Measurements from ENCODE around the gene NUBP2. TPM values are rescaled to one million over a fixed set of nuclear protein-coding genes. Genes with fewer than 3 reads are reported as not detected.

NUBP2 gene
- total and polyA plus RNA-seq, 2 experiments from 2014 or later: 79.4 to 175 TPM

DNA sequence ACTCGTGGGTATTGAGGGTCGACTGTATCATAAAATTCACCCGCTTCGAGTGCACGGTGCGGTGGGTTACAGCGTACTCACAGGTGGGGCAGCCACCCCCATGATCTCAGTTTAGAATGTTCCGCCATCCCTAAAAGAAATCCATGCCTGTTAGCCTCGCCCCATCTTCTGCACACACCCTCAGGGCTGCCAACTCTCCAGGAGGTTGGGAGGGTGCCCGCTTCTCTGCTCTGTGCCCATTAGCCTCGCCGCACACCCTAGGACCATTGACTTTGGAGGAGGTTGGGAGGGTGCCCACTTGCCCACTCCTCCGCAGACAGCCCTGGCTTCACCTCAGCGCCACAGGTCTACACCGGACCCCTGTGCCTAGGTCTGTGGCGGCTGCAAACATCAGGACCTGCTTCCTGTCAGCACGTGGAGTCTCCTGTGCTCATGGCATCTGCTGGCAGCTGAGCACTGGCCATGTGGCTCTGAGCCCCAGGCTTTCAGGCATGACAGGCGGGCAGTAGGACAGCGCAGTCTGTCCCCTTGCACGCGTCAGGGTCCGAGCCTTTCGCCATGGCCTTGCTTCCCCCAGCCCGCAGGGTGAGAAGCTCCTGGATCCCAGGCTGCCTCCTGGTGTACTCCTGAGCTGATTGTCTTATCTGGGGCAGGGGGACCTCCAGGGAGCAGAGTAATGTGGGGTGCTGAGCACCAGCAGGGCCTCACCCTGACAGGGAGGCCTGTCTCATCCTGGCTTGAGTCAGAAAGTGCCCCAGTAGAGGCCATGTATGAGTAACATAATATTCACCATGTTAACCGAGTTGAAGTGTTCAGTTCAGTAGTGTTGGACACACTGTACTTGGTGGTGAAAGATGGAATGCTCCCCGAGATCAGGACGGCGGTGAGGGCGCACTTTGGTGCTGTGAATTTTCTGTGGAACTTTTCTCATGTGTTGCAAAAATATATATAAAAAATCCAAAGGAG is 33.3 kb upstream of the NUBP2 start:
- ATAC-seq: no peak
- H3K27ac ChIP-seq (ENCODE audit: low read depth): no peak overlapping the region
- H3K9me3 Mint-ChIP-seq: no peaks in the 10 kb centered on the region
- H3K79me2 ChIP-seq (replicated peaks; ENCODE audit: insufficient read depth): no peaks in the 10 kb centered on the region
- peaks cover 26% of the 10 kb centered on the region for H3K36me3 Mint-ChIP-seq (ENCODE audit: low read depth)
- H3K4me1 Mint-ChIP-seq: no peaks in the 10 kb centered on the region
- no peaks in the 10 kb centered on the region for H3K4me1 ChIP-seq (ENCODE audit: insufficient read depth)
- H3K27me3 ChIP-seq (ENCODE audit: insufficient read depth): no peaks in the 10 kb centered on the region
- no peak overlapping the region for H3K4me3 Mint-ChIP-seq
- no peak overlapping the region for H3K27ac Mint-ChIP-seq
- H3K27me3 Mint-ChIP-seq (ENCODE audit: insufficient read depth, low read depth, poor library complexity): peaks cover 11% of the 10 kb centered on the region
- H3K9me2 ChIP-seq (ENCODE audit: insufficient read depth): no peaks in the 10 kb centered on the region
- H3K4me3 ChIP-seq: no peak overlapping the region
- H3K4me2 ChIP-seq: no peak overlapping the region
- no peaks in the 10 kb centered on the region for H3F3A ChIP-seq (replicated peaks; ENCODE audit: low read depth)
- H3K36me3 ChIP-seq (ENCODE audit: insufficient read depth): no peaks in the 10 kb centered on the region; the same call in 1 of the 2 replicates
- no peak overlapping the region for H2AFZ ChIP-seq
- DNase-seq (ENCODE audit: low spot score): no peak
- TF ChIP-seq JUNB (IDR thresholded peaks at IDR 0.05; ENCODE audit: unreplicated experiment) (no peak), ZNF114 (CRISPR knock-in tag; IDR thresholded peaks at IDR 0.05) (no peak), NANOG (IDR thresholded peaks at IDR 0.05; ENCODE audit: borderline replicate concordance) (no peak), STAT1 (IDR thresholded peaks at IDR 0.05; ENCODE audit: unreplicated experiment) (no peak), EZH2 (IDR thresholded peaks at IDR 0.05; ENCODE audit: low read depth, unreplicated experiment) (no peak), ZNF331 (CRISPR knock-in tag; IDR thresholded peaks at IDR 0.05; ENCODE audit: low read depth) (no peak), CREB1 (CRISPR knock-in tag; IDR thresholded peaks at IDR 0.05; ENCODE audit: low read depth) (no peak), POLR2AphosphoS5 (IDR thresholded peaks at IDR 0.05; ENCODE audit: low read depth) (no peak), EZH2phosphoT487 (IDR thresholded peaks at IDR 0.05; ENCODE audit: unreplicated experiment) (no peak)
- TF ChIP-seq, protein P1, sequence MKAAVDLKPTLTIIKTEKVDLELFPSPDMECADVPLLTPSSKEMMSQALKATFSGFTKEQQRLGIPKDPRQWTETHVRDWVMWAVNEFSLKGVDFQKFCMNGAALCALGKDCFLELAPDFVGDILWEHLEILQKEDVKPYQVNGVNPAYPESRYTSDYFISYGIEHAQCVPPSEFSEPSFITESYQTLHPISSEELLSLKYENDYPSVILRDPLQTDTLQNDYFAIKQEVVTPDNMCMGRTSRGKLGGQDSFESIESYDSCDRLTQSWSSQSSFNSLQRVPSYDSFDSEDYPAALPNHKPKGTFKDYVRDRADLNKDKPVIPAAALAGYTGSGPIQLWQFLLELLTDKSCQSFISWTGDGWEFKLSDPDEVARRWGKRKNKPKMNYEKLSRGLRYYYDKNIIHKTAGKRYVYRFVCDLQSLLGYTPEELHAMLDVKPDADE (IDR thresholded peaks at IDR 0.05): no peak
- TF ChIP-seq, protein P2, sequence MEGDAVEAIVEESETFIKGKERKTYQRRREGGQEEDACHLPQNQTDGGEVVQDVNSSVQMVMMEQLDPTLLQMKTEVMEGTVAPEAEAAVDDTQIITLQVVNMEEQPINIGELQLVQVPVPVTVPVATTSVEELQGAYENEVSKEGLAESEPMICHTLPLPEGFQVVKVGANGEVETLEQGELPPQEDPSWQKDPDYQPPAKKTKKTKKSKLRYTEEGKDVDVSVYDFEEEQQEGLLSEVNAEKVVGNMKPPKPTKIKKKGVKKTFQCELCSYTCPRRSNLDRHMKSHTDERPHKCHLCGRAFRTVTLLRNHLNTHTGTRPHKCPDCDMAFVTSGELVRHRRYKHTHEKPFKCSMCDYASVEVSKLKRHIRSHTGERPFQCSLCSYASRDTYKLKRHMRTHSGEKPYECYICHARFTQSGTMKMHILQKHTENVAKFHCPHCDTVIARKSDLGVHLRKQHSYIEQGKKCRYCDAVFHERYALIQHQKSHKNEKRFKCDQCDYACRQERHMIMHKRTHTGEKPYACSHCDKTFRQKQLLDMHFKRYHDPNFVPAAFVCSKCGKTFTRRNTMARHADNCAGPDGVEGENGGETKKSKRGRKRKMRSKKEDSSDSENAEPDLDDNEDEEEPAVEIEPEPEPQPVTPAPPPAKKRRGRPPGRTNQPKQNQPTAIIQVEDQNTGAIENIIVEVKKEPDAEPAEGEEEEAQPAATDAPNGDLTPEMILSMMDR (conservative IDR thresholded peaks at IDR 0.05; ENCODE audit: low read depth in 2 of 2): no peak
- TF ChIP-seq, protein P3, sequence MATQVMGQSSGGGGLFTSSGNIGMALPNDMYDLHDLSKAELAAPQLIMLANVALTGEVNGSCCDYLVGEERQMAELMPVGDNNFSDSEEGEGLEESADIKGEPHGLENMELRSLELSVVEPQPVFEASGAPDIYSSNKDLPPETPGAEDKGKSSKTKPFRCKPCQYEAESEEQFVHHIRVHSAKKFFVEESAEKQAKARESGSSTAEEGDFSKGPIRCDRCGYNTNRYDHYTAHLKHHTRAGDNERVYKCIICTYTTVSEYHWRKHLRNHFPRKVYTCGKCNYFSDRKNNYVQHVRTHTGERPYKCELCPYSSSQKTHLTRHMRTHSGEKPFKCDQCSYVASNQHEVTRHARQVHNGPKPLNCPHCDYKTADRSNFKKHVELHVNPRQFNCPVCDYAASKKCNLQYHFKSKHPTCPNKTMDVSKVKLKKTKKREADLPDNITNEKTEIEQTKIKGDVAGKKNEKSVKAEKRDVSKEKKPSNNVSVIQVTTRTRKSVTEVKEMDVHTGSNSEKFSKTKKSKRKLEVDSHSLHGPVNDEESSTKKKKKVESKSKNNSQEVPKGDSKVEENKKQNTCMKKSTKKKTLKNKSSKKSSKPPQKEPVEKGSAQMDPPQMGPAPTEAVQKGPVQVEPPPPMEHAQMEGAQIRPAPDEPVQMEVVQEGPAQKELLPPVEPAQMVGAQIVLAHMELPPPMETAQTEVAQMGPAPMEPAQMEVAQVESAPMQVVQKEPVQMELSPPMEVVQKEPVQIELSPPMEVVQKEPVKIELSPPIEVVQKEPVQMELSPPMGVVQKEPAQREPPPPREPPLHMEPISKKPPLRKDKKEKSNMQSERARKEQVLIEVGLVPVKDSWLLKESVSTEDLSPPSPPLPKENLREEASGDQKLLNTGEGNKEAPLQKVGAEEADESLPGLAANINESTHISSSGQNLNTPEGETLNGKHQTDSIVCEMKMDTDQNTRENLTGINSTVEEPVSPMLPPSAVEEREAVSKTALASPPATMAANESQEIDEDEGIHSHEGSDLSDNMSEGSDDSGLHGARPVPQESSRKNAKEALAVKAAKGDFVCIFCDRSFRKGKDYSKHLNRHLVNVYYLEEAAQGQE (IDR thresholded peaks at IDR 0.05; ENCODE audit: unreplicated experiment): no peak
- TF ChIP-seq, protein P4, sequence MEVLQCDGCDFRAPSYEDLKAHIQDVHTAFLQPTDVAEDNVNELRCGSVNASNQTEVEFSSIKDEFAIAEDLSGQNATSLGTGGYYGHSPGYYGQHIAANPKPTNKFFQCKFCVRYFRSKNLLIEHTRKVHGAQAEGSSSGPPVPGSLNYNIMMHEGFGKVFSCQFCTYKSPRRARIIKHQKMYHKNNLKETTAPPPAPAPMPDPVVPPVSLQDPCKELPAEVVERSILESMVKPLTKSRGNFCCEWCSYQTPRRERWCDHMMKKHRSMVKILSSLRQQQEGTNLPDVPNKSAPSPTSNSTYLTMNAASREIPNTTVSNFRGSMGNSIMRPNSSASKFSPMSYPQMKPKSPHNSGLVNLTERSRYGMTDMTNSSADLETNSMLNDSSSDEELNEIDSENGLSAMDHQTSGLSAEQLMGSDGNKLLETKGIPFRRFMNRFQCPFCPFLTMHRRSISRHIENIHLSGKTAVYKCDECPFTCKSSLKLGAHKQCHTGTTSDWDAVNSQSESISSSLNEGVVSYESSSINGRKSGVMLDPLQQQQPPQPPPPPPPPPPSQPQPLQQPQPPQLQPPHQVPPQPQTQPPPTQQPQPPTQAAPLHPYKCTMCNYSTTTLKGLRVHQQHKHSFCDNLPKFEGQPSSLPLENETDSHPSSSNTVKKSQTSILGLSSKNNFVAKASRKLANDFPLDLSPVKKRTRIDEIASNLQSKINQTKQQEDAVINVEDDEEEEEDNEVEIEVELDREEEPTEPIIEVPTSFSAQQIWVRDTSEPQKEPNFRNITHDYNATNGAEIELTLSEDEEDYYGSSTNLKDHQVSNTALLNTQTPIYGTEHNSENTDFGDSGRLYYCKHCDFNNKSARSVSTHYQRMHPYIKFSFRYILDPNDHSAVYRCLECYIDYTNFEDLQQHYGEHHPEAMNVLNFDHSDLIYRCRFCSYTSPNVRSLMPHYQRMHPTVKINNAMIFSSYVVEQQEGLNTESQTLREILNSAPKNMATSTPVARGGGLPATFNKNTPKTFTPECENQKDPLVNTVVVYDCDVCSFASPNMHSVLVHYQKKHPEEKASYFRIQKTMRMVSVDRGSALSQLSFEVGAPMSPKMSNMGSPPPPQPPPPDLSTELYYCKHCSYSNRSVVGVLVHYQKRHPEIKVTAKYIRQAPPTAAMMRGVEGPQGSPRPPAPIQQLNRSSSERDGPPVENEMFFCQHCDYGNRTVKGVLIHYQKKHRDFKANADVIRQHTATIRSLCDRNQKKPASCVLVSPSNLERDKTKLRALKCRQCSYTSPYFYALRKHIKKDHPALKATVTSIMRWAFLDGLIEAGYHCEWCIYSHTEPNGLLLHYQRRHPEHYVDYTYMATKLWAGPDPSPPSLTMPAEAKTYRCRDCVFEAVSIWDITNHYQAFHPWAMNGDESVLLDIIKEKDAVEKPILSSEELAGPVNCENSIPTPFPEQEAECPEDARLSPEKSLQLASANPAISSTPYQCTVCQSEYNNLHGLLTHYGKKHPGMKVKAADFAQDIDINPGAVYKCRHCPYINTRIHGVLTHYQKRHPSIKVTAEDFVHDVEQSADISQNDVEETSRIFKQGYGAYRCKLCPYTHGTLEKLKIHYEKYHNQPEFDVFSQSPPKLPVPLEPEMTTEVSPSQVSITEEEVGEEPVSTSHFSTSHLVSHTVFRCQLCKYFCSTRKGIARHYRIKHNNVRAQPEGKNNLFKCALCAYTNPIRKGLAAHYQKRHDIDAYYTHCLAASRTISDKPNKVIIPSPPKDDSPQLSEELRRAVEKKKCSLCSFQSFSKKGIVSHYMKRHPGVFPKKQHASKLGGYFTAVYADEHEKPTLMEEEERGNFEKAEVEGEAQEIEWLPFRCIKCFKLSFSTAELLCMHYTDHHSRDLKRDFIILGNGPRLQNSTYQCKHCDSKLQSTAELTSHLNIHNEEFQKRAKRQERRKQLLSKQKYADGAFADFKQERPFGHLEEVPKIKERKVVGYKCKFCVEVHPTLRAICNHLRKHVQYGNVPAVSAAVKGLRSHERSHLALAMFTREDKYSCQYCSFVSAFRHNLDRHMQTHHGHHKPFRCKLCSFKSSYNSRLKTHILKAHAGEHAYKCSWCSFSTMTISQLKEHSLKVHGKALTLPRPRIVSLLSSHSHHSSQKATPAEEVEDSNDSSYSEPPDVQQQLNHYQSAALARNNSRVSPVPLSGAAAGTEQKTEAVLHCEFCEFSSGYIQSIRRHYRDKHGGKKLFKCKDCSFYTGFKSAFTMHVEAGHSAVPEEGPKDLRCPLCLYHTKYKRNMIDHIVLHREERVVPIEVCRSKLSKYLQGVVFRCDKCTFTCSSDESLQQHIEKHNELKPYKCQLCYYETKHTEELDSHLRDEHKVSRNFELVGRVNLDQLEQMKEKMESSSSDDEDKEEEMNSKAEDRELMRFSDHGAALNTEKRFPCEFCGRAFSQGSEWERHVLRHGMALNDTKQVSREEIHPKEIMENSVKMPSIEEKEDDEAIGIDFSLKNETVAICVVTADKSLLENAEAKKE (CRISPR knock-in tag; IDR thresholded peaks at IDR 0.05): no peak
- H4K20me1 ChIP-seq (replicated peaks; ENCODE audit: insufficient read depth): no peaks in the 10 kb centered on the region
